RCC 7860 (cell line): ENCODE measurements around the gene DDX17.
A peak's percentile ranks its signal among the peaks of the same experiment; 100 is the strongest.

Source experiments
- DNase-seq: peaks from one replicate; pipeline ENCODE4 v3.0.0-alpha.2; 2015; ENCODE audit warnings: low spot score
- FAIRE-seq: peaks from 2 replicates; lab custom pipeline; 2012; peaks lifted over from hg19 to GRCh38; lab: Jason Lieb, UNC

DDX17 gene

DNA sequence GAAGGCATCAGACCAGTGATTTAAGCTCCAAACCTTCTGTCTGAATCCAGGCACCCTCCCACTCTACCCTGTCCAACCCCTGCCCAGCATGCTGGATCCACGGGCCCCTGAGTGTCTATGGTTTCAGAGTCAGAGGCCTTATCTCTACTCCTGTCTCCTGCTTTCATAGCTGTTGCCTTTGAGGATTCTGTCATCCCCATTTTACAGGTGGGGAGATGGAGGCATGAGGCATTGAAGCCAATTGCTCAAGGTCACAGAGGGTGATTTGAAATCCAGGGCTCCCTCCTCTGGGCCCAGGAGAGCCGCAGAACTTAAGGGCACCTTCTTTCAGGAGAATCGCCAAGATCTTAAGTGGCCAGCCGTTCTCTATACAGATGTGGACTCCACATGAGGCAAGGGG lies 54.2 kb downstream of the DDX17 start:
- FAIRE-seq (no peak), DNase-seq (no peak)

DNA sequence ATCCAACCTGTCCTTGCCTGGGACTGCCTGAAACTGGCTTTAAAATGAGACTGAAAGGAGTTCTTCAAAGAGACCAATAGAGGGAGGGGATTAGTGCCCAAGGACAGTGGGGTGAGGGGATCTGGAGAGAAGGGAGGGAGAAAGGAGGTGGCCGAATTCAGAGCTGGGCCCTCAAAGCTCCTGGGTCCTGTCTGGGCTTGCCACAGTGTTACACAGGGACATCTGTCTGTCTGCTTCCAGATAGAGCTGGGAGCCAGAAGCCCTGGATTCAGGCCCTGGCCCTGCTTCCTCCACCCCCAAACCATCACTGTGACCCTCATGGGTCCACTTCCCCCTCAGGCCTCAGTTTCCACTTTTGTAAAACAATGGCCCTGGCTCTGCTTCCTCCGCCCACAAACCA lies 54.7 kb downstream of the DDX17 start:
- DNase-seq (no peak), FAIRE-seq (no peak)

- DNase-seq (no peak), FAIRE-seq (no peak)
Measured at GRCh38 chr22:38450234-38450797, 55.8 kb downstream of the DDX17 start.

DNA sequence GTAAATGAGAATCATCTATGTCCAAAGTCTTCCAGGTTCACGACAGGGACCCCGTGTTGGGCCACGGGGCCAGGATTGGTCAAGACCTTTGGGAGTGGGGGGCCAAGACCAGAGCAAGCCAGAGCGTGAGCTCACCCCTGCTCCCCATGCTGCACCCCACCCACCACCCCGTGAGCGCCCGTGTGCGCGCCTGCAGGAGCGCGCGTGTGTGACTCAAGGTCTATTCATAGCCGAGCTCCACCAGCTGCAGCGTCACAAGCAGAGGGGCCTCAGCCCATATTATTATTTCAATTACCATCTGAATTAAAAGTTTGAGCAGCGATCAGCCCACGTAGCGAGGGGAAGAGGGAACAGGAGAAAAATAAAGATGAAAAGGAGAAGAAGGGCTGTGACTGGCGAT lies 56.3 kb downstream of the DDX17 start:
- FAIRE-seq (no peak), DNase-seq (no peak)

GRCh38 chr22:38448945-38449745 lies 57.0 kb downstream of the DDX17 start:
- DNase-seq (no peak), FAIRE-seq (no peak)

- DNase-seq (no peak), FAIRE-seq (no peak)
Measured at GRCh38 chr22:38446018-38446601, 60.0 kb downstream of the DDX17 start.

DNA sequence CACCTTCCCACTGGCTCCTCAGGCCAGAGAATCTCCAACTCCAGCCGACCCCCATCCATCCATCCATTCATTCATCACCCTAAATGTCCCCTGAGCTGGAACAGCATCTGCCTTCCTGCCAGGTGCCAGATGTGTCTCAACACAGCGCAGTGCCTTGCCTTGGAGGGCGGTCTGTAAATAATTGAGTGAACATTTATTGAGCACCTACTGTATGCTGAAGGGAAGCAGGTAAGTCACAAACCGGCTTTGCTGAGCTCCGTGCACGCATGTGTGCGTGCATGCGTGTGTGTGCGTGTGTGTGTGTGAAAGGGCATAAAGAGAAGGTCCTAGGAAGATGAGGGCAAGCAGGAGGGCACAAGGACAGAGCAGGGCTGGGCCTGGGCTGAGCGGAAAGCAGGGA lies 61.3 kb downstream of the DDX17 start:
- DNase-seq (no peak), FAIRE-seq (no peak)

- no peak for DNase-seq
- no peak for FAIRE-seq
Measured at GRCh38 chr22:38443628-38444521, 62.2 kb downstream of the DDX17 start.

- DNase-seq: peak; percentile 63
- FAIRE-seq: peak; percentile 63
Measured at GRCh38 chr22:38442967-38443627, 63.0 kb downstream of the DDX17 start.

- no peak for FAIRE-seq
- no peak for DNase-seq
Measured at GRCh38 chr22:38441620-38442287, 64.4 kb downstream of the DDX17 start.

DNA sequence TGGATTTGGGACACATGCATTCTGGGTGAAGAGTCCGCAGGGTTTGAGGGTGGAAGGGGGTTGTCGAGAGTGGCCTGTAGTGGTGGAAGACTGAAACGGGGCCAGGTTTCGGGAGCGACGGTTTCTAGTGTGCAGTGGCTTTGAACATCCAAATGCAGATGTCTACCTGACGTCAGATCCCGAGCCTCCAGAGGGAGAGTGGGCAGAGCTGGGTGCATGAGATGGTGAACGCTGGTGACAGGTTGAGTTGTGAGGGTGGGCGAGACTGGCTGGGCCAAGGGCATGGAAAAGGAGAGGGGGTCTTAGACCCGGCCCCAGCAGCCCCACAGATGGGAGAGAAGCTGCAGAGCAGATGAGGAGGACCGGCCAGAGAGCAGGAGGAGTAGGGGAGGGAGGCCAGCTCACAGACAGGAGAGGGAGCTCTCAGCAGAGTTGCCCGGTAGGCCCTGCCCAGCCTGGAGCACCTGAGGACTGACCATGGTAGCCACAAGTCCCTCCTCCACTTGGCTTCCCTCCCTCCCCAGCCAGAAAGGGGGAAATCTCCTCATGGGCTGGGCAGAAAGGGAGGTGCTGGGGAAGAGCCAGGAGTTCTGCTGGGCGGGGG lies 65.3 kb downstream of the DDX17 start:
- FAIRE-seq: no peak
- no peak for DNase-seq

- FAIRE-seq (no peak), DNase-seq (no peak)
Measured at GRCh38 chr22:38437416-38437815, 68.7 kb downstream of the DDX17 start.

DNA sequence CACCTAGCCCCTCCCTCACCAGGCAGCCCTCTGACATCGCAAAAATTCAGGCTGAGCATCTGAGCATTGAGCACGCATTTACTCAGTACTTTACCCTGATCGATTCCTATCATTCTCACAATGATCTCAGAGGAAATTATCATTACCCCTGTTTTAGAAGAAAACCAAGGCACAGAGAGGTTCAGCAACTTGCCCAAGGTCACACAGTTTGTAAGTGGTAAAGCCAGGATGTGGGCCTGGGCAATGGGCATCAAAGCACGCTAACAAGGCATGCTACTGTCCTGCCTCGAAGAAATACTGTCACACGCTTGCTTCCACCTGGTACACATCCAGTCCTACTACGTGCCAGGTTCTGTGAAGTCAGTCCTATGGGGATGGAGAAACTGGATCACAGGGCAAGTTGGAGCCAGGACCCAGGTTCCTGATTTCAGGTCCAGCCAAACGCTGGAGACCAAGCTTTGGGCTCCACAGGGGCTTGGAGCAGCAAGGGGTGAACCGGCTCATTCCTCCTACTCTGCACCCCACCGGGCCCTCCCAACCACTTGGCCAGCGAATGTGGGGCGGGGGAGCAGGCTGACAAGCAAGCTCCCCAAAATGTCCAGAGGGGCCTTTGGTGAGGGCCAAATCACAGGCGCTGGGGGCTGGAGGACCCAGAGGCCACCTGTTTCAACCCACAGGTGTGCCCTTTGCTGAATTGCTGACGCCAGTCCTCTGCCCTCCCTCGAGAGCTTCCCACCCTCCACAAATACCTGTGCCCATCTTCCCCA lies 69.3 kb downstream of the DDX17 start:
- FAIRE-seq: no peak

GRCh38 chr22:38435965-38436364 lies 70.1 kb downstream of the DDX17 start:
- FAIRE-seq: no peak
- no peak for DNase-seq

More for the DNA sequence above, 69.3 kb downstream of the DDX17 start:
- DNase-seq: no peak

GRCh38 chr22:38435010-38435409 lies 71.1 kb downstream of the DDX17 start:
- FAIRE-seq (no peak), DNase-seq (no peak)

- FAIRE-seq: no peak
- DNase-seq: no peak
Measured at GRCh38 chr22:38433871-38434270, 72.2 kb downstream of the DDX17 start.
